Activated T-cell treated with anti-CD3 and anti-CD28 coated beads, Interleukin-2, amount 50 U/mL, for 72 hours (primary cell): ENCODE measurements around the gene THUMPD2. TPM values are rescaled to one million over a fixed set of nuclear protein-coding genes. Genes with fewer than 3 reads are reported as not detected.

Source experiments
- ATAC-seq, 2 donors: fragments of 150-1000 bp; cut with Tn5 transposase; replicated peaks in 1 of 2; 2 replicates each; pipeline ENCODE4 v1.10.0; 2021; ENCODE audit warnings: moderate library complexity in 2 of 2, mild to moderate bottlenecking in 1 of 2
- DNase-seq, 2 donors: peaks; one replicate each; pipeline ENCODE4 v3.0.0; 2021 to 2022; ENCODE audit warnings: mixed read lengths in 1 of 2
- H3K27ac Mint-ChIP-seq: one replicate; pipeline ENCODE4 v1.8.0; 2022; ENCODE audit warnings: mild to moderate bottlenecking, moderate library complexity, mixed read lengths
- H3K27me3 Mint-ChIP-seq: one replicate; pipeline ENCODE4 v1.8.0; 2022; ENCODE audit warnings: low read depth, mixed read lengths
- H3K36me3 Mint-ChIP-seq, 2 donors: one replicate each; pipeline ENCODE4 v1.8.0; 2022; ENCODE audit warnings: mixed read lengths in 2 of 2, mild to moderate bottlenecking in 1 of 2; ENCODE audit not compliant: insufficient read depth in 2 of 2
- H3K4me1 Mint-ChIP-seq: one replicate; pipeline ENCODE4 v1.8.0; 2022; ENCODE audit warnings: low read depth, mixed read lengths
- H3K4me3 Mint-ChIP-seq, 2 donors: one replicate each; pipeline ENCODE4 v1.8.0; 2022; ENCODE audit warnings: mild to moderate bottlenecking in 2 of 2, mixed read lengths in 2 of 2, moderate library complexity in 2 of 2
- H3K9me3 Mint-ChIP-seq, 2 donors: one replicate each; pipeline ENCODE4 v1.8.0; 2022; ENCODE audit warnings: mixed read lengths in 2 of 2
- total RNA-seq, 2 donors: library from RNA; stranded (reverse); gene quantifications; one replicate each; pipeline ENCODE4 v1.2.3, GENCODE V29; 2022

Gene THUMPD2
- total RNA-seq, 2 donors from 2014 or later: 13.1 to 19.6 TPM

DNA sequence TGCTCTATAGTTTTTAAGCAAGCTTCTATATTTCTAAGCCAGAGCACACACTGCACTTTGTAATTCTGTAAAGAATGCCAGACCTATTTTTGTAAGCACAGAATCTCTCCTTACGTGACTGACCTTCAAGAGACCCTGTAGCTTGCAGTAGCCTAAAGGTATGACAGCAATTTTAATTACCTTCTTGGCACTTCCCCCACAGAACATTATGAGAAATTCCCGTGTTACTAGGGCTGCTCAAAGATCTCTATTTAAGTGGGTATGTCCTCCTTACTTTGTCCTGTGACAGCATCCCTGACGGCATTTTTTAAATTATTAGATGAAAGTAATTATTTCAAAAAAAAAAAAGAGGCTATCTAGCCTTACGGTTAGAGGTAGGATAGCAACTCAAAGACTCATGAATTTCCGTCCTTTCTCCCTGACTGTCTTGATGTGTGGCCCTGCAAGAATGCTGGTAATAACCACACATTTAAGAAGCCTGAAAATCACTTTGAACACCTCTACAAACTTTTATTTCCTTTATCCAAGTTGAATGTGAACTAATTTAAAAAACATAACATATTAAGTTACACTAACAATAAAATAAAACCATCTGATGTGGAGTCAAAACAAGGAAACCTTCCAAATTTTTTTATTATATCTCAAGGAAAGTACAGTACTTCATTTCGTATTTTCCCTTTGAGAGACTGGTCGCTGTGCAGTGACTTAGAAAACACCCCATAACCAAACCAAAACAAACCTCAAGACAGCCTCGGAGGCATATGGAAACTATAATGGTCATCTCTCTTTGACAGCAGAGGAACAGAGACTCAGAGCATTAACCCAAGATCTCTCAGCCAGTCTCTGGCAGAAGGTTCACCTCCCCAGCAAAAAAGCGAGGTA lies 54.9 kb downstream of the THUMPD2 start:
- DNase-seq: no peak
- H3K27ac Mint-ChIP-seq: no peak overlapping the region
- H3K4me3 Mint-ChIP-seq: no peak overlapping the region
- peaks cover 5% of the 10 kb centered on the region for H3K27me3 Mint-ChIP-seq
- no peaks in the 10 kb centered on the region for H3K36me3 Mint-ChIP-seq
- H3K9me3 Mint-ChIP-seq: peaks cover 0 to 2% of the 10 kb centered on the region in 2 donors
- H3K4me1 Mint-ChIP-seq: peaks cover 7% of the 10 kb centered on the region
- ATAC-seq: no peak

DNA sequence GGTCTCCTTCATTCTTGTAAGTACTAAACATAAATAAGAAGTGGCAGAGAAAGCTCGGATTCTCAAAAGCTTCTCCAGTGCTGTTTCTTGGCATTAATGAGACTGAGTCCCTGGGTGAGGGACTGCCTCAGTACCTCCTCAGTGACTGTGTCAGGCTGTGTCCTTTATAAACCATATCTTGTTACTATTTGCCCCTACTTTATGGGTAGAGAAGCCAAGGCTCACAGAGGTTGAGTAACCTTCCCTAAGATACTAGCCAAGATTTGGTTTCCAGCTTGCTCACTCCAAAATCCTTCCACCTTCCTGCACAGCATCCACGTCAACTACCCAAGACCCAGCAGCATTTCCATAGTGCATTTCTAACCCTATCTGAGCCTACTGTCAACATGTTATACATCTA lies 55.6 kb downstream of the THUMPD2 start:
- DNase-seq (no peak), ATAC-seq (no peak)
- no peak overlapping the region for H3K4me3 Mint-ChIP-seq
- no peaks in the 10 kb centered on the region for H3K36me3 Mint-ChIP-seq
- H3K27ac Mint-ChIP-seq: no peak overlapping the region
- peaks cover 7% of the 10 kb centered on the region for H3K4me1 Mint-ChIP-seq
- H3K27me3 Mint-ChIP-seq: peaks cover 5% of the 10 kb centered on the region
- H3K9me3 Mint-ChIP-seq: peaks cover 0 to 2% of the 10 kb centered on the region in 2 donors

DNA sequence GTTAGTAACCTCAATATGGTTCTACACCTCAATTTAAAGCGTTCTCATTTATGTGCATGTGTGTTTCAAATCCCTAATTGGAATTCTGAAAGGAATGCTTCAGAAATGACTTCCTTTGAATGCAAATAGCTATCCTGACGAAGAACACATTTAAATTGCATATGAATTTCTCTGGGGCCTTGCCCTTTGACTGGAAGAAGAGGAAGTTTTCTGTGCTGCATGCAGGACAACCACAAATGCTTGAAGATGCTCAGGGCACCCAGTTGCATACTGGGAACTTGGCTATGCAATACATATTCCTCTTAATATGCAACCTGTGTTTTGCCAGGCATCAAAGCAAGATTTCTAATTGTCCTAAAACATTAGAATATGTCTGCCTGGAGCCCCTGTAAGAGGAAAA lies 58.1 kb downstream of the THUMPD2 start:
- no peak overlapping the region for H3K4me3 Mint-ChIP-seq

DNA sequence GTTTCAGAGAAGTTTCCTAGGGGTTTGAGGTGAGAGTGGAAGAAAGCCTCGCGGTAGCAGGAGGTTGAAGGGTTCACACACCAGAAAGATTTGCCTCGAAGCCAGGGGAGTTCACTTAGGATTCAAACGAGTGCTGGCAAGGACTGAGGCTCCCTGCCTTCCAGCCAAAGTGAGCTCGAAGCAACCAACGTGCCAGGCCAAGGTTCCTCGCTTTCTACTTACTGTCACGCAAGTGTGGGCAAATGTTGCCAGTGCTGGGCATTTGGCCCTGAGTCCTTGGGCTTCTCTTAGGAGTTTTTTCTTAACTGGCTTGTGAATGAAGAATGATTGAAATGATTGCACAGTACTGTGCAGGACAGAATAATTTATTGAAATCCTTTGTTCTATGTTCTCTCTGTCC lies 59.7 kb downstream of the THUMPD2 start:
- Mint-ChIP-seq H3K4me3 (no peak overlapping the region), H3K36me3 (no peaks in the 10 kb centered on the region), H3K27me3 (peaks cover 27% of the 10 kb centered on the region), H3K9me3 (no peaks in the 10 kb centered on the region), H3K4me1 (no peaks in the 10 kb centered on the region), H3K27ac (no peak overlapping the region)
- no peak for DNase-seq
- ATAC-seq: no peak

More for the DNA sequence above, 58.1 kb downstream of the THUMPD2 start:
- DNase-seq (no peak), ATAC-seq (no peak)
- Mint-ChIP-seq H3K36me3 (no peaks in the 10 kb centered on the region), H3K27ac (no peak overlapping the region), H3K27me3 (peaks cover 22% of the 10 kb centered on the region), H3K4me1 (peaks cover 1% of the 10 kb centered on the region), H3K9me3 (no peaks in the 10 kb centered on the region)

DNA sequence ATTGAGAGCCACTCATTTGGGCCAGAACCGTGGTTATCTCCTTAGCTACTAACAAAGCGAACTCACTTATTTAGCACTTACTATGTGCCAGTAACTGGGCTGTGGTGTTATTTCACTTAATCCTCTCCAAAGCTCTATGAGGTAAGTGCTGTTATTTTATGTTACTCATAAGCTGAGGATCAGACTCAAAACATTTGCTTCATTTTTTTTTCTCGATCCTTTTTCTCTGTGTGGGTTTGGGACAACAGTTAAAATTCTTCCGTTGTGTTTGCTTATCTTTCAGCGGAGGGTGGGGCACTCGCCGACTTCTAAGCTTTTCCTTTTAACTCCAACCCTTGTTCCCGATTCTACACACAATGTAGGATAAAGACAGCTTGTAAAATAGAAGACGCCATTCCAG lies 60.6 kb downstream of the THUMPD2 start:
- H3K9me3 Mint-ChIP-seq: no peaks in the 10 kb centered on the region
- H3K36me3 Mint-ChIP-seq: no peaks in the 10 kb centered on the region
- H3K27me3 Mint-ChIP-seq: peaks cover 34% of the 10 kb centered on the region
- no peak overlapping the region for H3K27ac Mint-ChIP-seq
- DNase-seq (no peak), ATAC-seq (no peak)
- no peaks in the 10 kb centered on the region for H3K4me1 Mint-ChIP-seq
- H3K4me3 Mint-ChIP-seq: no peak overlapping the region

DNA sequence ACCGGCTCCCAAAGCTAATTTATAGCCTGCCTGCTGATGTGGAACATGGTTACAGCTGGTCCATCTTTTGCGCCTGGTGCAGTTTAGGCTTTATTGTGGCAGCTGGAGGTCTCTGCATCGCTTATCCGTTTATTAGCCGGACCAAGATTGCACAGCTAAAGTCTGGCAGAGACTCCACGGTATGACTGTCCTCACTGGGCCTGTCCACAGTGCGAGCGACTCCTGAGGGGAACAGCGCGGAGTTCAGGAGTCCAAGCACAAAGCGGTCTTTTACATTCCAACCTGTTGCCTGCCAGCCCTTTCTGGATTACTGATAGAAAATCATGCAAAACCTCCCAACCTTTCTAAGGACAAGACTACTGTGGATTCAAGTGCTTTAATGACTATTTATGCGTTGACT lies 62.0 kb downstream of the THUMPD2 start:
- Mint-ChIP-seq H3K27me3 (peaks cover 41% of the 10 kb centered on the region), H3K4me1 (no peaks in the 10 kb centered on the region), H3K4me3 (no peak overlapping the region), H3K36me3 (no peaks in the 10 kb centered on the region), H3K9me3 (no peaks in the 10 kb centered on the region), H3K27ac (no peak overlapping the region)
- no peak for ATAC-seq
- no peak for DNase-seq

DNA sequence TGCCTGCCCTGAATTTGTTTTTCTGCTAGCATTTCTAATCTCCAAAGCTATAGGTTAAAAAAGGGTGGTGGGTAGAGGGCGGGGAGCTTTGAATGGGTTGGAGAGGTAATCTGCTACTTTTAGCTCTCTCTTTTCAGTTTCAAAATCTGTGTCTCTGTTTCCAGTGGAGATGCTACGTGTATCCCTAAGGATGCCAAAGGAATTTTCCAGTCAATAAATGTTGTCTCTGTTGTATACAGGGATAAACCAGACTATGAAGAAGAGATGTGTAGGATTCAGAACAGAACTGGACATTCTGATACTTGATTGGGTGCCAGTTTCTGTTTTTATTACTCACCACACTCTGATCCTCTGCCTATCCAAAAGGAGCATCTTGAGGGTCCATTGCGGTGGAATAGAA lies 63.2 kb downstream of the THUMPD2 start:
- H3K36me3 Mint-ChIP-seq: no peaks in the 10 kb centered on the region
- peaks cover 41% of the 10 kb centered on the region for H3K27me3 Mint-ChIP-seq
- ATAC-seq (no peak), DNase-seq (no peak)
- H3K4me3 Mint-ChIP-seq: no peak overlapping the region
- no peak overlapping the region for H3K27ac Mint-ChIP-seq
- H3K9me3 Mint-ChIP-seq: no peaks in the 10 kb centered on the region
- no peaks in the 10 kb centered on the region for H3K4me1 Mint-ChIP-seq

DNA sequence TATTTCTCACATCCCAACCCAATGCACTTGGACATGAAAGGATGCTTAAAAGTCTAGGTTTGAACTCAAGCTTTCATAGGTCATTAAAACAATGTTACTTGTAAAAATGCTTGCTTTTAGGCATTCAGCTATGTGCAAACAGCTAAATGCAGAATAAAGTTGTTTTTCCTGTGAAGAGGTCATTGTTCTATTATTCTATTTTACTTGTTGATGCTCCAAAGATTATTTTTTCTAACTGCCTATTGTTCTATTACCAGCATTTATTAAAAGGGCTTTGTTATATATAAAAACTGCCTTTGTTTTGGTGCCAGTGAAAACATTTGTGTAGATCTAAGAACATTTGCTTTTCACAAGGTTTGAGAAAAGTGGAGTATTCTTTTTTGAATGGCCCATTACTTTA lies 64.0 kb downstream of the THUMPD2 start:
- no peak for ATAC-seq
- H3K9me3 Mint-ChIP-seq: no peaks in the 10 kb centered on the region
- H3K4me3 Mint-ChIP-seq: no peak overlapping the region
- no peak for DNase-seq
- peaks cover 41% of the 10 kb centered on the region for H3K27me3 Mint-ChIP-seq
- no peaks in the 10 kb centered on the region for H3K4me1 Mint-ChIP-seq
- no peak overlapping the region for H3K27ac Mint-ChIP-seq
- no peaks in the 10 kb centered on the region for H3K36me3 Mint-ChIP-seq

DNA sequence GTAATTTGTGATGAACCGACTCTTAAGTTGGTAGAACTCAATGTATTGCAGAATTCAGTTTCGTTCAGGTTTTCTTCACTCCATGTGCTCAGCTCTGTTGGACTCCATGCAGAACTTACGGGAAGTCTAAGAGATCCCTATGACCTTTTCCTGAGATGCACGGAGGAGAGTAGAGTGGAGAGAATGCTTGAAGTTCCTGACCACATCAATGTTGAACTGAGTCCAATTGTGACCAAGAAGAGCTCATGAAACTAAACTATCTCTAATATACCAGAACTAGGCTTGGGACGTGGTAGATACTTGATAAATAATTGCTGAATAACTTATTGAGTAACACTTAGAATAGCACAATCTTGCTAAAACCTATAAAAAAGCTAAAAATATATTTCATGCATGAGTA lies 66.1 kb downstream of the THUMPD2 start:
- Mint-ChIP-seq H3K27me3 (peaks cover 40% of the 10 kb centered on the region), H3K36me3 (no peaks in the 10 kb centered on the region), H3K4me1 (no peaks in the 10 kb centered on the region), H3K9me3 (no peaks in the 10 kb centered on the region), H3K27ac (no peak overlapping the region), H3K4me3 (no peak overlapping the region)
- ATAC-seq (no peak), DNase-seq (no peak)

DNA sequence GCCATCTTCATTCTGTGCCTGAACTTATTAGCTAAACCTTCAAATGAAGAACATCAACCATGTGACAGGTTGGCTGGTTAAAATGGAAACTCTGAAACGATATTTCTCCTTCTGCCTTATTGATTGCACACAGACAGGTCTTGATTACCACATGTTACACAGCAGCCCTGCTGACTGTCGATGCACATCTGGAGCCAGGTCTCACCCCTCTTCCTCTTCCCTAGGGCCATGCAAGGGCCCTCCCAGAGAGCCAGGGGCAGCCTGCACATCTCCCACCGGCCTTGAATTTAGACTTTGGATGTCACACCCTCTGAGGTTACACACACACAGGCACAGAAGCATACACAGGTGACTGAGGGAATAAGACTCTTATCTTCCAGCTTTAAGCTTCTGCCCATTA lies 68.3 kb downstream of the THUMPD2 start:
- no peak overlapping the region for H3K27ac Mint-ChIP-seq
- H3K36me3 Mint-ChIP-seq: no peaks in the 10 kb centered on the region
- ATAC-seq (no peak), DNase-seq (no peak)
- H3K4me3 Mint-ChIP-seq: no peak overlapping the region
- H3K27me3 Mint-ChIP-seq: peaks cover 34% of the 10 kb centered on the region
- H3K4me1 Mint-ChIP-seq: no peaks in the 10 kb centered on the region
- no peaks in the 10 kb centered on the region for H3K9me3 Mint-ChIP-seq

DNA sequence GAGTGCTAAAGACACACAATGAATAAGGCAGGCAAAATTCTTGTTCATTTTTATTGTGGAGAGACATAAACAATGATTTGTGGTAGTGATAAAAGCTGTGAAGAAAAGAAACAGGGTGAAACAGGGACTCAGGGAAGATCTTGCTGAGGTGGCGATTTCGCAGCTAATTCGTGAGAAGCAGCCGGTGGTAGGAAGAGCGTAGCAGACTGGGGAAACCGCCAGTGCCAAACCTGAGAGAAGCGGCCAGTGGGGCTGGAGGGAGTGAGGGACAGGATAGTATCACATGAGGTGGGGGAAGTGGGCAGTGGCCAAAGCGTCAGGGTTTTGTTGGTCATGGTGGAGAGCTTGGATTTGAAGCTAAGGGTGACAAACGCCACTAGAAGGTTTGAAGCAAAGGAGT lies 71.1 kb downstream of the THUMPD2 start:
- Mint-ChIP-seq H3K4me3 (no peak overlapping the region), H3K36me3 (no peaks in the 10 kb centered on the region), H3K27ac (no peak overlapping the region), H3K4me1 (no peaks in the 10 kb centered on the region), H3K27me3 (peaks cover 28% of the 10 kb centered on the region), H3K9me3 (no peaks in the 10 kb centered on the region)
- DNase-seq: no peak
- ATAC-seq: no peak

DNA sequence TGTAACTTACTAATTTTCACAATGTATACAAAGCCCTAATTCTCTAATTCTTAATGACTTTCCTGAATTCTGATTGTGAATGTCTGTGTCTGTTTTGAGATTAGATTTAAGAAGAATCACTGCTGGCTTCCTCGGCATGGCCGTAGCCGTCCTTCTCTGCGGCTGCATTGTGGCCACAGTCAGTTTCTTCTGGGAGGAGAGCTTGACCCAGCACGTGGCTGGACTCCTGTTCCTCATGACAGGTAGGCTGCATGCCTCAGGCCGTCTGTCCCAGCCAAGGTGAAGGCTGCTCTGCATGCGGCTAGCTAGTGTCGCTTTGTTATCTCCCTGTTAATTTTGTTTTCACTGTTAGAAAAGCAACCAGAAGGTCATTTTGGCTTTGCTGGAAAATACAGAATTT lies 72.1 kb downstream of the THUMPD2 start:
- no peaks in the 10 kb centered on the region for H3K4me1 Mint-ChIP-seq
- ATAC-seq (no peak), DNase-seq (no peak)
- H3K4me3 Mint-ChIP-seq: no peak overlapping the region
- H3K9me3 Mint-ChIP-seq: peaks cover 2 to 3% of the 10 kb centered on the region in 2 donors
- H3K36me3 Mint-ChIP-seq: peaks cover 0 to 5% of the 10 kb centered on the region in 2 donors
- H3K27me3 Mint-ChIP-seq: peaks cover 27% of the 10 kb centered on the region
- no peak overlapping the region for H3K27ac Mint-ChIP-seq

DNA sequence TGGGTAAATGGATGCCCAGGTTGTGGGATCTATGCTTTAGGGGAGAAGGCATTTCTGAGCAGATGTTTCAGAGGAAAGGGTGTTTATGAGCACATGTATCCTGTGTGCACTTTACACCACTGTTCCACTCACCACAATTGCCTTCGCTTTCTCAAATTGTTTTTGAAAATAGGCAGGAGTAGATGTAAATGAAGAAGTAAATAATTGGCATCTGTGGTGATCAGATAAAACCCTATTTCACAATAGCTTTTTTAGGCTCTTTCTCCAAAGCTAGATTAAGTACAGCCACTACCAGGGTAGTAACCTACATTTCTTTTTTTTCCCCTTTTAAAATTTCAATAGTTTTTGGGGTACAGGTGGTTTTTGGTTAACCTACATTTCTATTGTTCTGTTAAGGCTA lies 72.7 kb downstream of the THUMPD2 start:
- H3K27me3 Mint-ChIP-seq: peaks cover 34% of the 10 kb centered on the region
- peaks cover 3 to 10% of the 10 kb centered on the region in 2 donors for H3K36me3 Mint-ChIP-seq
- no peaks in the 10 kb centered on the region for H3K4me1 Mint-ChIP-seq
- H3K27ac Mint-ChIP-seq: no peak overlapping the region
- H3K9me3 Mint-ChIP-seq: peaks cover 7% of the 10 kb centered on the region in 2 donors
- no peak for ATAC-seq
- H3K4me3 Mint-ChIP-seq: no peak overlapping the region
- no peak for DNase-seq

DNA sequence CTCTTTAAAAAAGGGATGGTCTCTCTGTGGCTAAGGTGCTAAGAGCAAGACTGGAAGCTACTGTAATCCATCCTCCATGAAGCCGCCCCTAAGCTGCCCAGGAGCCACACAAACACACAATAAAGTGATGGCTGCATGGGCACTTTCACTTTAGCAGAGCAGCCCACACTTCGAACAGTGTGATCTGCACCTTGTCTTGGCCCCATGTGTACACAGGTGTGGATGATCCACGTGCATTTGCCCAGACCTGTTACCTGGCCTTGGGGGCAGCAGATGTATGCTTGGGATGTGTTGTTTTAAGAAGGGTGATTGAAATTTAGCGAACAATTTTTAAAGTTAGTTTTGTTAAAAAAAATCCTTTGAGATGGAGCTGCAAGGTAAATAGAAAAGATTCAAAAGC lies 73.4 kb downstream of the THUMPD2 start:
- no peaks in the 10 kb centered on the region for H3K4me1 Mint-ChIP-seq
- H3K36me3 Mint-ChIP-seq: peaks cover 4 to 17% of the 10 kb centered on the region in 2 donors
- peaks cover 35% of the 10 kb centered on the region for H3K27me3 Mint-ChIP-seq
- no peak overlapping the region for H3K27ac Mint-ChIP-seq
- no peak for DNase-seq
- H3K4me3 Mint-ChIP-seq: no peak overlapping the region
- H3K9me3 Mint-ChIP-seq: peaks cover 8 to 11% of the 10 kb centered on the region in 2 donors
- no peak for ATAC-seq
